HTR-8/SVneo (cell line): ENCODE results near the gene SUPT6H.

Experiments
- DNase-seq: peaks from one replicate; pipeline ENCODE4 v3.0.0; 2011; ENCODE audit warnings: low spot score, mixed read lengths; ENCODE audit not compliant: insufficient read length
- FAIRE-seq: peaks from 2 replicates; lab custom pipeline; 2011; peaks lifted over from hg19 to GRCh38; lab: Jason Lieb, UNC

SUPT6H gene

DNA sequence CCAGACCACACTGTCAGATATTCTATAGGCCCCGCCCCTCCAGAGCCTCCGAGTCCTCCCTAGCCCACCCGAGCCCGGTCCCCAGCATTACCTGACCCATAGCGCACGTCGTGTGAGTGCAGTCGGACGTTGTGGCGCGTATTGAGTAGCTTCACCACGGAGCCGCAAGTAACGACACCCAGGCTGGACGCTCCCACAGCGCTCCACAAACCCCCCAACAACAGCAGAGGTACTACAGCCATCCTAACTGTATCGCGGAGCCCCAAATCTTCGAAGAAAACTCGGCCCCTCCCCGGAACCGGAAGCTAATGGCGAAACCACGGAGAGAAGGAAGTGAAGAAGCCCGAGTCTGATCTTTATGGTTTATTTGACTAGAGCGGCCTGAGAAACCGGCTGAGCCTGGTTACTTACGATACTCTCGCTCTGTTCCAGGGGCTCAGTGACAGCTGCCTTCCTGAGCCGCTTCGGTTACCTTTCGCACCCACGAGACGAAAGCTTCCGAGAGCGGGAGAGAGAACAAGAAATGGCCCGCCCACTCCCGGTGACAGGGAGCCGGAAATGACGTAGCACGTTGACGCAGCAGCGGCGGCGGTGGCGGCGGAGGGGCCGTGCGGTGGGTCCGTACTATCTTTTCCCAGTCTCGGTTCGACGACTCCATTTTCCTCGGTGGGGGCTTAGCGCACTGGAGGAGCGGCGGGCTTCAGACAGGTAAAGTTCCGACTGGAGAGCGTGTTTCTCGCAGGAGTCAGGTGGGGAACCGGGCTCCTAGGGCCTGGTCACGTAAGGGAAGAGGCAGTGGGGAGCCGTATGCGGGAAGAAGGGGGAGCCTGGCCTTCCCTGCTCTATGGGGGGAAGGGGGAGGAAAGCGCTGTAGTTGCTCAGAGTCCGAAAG, at the start of gene SUPT6H, which contains the start of gene SDF2:
SUPT6H (plus strand) TSS at position 571 of the 892 bp plus-strand sequence. CDS start 11,197 bp downstream, outside the sequence.
SDF2 (minus strand) TSS at position 272 of the 892 bp plus-strand sequence; CDS start at position 242, 30 bp downstream.
- DNase-seq (peak; percentile 96), FAIRE-seq (peak; percentile 94)

DNA sequence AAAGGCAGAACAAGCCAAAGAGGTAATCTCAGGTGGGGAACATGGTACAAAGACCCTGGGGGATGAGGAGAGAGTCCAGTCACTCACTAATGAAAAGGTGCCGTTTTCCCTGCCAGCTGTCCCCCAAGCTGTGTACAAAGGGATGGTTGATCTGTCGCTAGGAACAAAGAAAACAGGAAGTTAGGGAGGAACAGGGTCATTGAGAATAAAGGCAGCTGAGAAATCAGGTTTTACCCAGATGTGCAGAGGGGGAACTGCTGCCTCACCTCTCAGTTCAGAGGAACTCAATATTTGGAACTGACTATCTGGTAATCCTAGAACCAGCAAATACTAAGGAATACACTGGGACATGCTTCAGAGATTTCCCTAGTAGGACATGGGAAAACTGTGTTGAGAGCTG, 49.5 kb upstream of the SUPT6H start:
- FAIRE-seq (no peak), DNase-seq (no peak)

DNA sequence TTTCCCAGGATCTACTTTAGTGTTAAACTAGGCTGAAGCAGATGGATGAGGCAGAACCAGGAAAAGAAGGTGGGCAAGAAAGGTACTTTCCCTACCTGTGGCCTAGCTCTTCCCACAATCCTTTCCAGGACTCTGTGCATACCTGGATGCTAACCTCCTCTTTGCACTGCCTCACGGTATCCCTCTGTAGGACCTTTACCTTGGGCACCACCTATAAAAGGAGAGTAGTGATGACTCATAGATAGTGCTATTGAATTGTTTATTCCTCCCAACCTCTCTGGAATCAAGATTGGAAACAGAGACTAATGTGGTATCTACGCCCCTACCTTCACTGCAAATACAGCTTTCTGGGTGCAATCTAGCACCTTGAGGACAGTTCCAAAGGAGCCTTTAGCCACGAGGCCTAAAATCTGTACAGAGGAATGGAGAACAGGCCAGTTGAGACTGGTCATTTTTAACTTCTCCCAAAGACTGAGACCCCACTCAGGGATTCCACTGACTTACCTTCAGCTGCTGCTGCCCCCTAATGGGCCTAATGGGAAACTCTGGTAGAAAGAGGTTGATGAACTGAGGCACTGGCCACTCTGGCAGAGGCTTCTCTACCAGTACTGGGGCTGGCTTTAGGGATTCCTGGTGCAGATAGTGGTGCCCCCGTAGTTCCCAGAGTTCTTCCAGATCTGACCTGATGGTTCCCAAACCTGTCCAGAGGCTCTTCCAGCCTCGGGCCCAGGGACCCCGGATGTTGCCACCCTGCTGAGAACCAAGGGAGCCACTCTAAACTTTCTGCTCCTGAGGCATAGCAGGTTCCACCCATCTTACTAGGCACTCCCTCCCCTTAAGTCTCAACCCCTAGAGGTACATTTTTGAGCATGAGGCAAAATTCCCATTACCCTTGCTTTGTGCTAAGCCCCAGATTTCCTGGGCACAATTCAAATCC, 48.8 kb upstream of the SUPT6H start:
- FAIRE-seq, result no peak
- DNase-seq, result peak; percentile 53

DNA sequence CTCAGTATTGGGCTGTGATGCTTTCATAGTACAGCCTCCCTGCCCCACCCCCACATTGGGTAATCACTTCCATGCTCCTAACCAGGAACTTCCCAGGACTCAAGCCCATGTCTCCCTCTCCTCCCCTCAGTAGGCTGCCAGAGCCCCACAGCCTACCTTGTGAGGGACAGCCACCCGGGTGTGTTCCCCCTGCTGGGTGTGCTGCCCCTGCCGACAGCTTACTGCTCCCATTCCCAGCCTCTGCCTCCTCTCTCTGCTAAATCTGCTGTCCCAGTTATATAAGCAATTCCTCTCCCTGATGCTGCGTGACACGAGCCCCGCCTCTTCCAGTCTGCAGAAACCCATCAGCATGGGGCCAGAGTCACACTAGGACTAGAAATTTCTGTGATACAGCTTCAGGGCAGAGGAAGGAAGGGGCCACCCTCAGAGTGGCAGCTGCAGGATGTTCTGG, 48.0 kb upstream of the SUPT6H start, which contains the start of gene RSKR:
RSKR (minus strand) TSS at position 255 of the 451 bp plus-strand sequence; CDS start at position 231, 24 bp downstream.
- DNase-seq (no peak), FAIRE-seq (no peak)

DNA sequence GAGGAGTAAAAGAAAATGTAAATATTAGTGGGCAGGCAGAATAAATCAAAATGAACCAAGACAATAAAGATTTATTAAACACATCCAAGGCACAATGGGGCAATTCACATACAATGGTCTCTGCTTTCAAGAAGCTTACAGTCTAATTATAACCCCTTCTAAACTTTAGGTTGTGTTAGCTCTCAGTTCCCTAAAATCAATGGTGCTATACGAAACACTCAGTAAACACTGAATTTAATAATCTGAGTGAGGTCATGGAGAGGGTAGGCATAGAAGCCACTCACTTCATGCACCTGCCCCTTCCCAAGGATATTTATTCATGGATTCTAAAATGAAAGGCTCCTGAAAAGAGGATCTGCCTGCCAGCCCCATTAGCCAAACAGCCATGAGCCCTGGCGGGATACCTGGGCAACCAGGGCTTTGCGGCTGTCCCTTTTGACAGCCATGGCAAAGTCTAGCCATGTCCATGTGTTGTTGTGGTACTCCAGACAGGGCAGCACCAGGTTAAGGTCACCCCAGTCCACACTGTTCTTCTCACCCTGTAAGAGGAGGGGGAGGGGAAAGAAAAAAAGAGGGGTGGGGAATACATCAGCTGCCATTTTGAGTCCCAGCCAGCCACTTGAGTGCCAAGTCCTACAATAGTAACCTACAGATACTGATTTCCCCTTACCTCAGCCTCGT, 46.6 kb upstream of the SUPT6H start:
- no peak for FAIRE-seq
- no peak for DNase-seq

DNA sequence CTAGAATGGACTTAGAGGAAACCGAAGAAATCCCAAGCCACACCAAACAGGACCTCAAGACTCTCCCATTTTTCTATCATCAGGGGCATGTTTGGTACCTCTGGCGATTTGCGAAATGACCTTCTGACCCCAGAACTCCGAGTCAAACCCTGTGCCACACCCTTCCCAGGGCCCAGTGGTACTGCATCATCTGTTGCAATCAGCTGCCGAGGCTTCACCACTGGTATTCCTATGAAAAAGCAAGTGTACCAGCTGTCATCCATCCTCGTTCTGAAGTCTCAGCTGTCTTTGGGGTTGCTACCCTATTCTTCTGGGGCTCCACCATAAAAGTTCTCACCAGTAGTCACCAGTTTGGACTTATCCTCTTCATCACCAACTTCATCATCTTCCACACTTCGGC, 45.7 kb upstream of the SUPT6H start:
- FAIRE-seq (no peak), DNase-seq (no peak)

DNA sequence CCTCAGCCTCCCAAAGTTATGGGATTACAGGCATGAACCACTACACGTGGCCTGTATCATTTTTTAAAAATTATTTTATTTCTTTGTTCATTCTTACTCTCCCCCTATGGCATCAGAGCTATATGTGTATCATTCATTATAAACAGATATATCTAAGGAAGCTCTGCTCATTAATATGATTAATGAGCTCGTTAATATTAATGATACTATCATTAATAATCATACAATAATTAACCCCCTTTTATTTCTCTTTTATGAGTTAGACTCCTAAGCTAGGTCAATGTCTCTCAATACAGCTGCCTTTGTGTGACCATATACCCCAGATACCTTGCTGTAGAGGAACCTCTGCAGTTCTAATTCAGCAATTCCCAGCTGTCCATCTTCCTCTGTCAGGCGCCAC, 43.5 kb upstream of the SUPT6H start:
- DNase-seq (no peak), FAIRE-seq (no peak)

DNA sequence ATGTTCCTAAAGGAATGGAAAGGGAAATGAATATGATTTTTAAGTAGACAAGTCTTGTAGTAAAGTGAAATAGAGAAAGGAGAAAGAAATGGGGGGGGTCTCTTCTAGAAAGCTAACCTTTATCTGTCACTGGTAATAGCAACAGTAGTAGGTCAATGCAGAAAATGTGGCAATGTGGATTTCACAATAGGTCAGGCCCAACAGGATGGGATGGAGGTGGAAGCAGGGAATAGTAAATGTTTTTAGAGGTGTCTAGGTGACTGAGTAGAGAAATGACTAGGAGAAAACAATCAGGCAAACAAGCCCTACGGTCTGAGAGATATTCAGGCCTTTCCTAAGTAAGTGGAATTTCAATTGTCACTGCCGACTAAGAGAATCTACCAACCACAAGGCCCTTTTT, 42.0 kb upstream of the SUPT6H start:
- no peak for FAIRE-seq
- no peak for DNase-seq

DNA sequence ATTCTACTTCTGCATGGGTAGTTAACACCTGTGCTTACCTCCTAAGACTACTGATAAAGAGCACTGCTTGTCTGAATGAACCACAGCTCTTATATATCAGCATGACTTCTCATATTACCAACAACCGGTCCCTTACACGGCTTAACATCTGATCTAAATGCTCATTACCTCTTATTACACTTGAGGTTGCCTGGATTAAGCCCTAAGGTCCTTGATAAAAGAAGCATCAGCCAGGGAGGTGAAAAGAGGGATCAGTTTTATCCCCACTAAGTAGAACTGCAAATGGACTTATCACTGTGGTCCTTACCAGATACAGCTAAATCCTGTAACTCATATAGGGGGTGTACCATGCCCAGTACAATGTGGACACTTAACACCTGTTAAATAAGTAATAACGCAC, 39.8 kb upstream of the SUPT6H start:
- no peak for DNase-seq
- no peak for FAIRE-seq

DNA sequence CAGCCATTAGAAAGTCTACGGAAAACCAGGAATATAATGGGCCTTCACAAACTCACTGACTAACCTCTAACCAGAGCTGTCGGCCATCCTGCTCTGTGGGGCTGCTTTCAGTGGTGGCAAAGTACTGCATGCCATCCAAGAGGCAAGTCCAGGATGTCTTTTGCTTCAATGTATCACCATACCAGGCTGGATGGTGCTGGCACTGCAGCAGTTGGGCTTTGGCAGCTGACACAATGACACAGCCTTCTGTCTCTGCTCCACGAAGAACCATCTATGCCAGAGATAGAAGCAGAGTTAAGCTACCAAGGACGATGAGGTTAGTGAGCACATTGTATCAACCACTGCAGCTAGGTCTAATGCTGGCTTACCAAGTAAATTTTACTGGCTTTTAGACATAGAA, 38.3 kb upstream of the SUPT6H start:
- DNase-seq, result no peak
- FAIRE-seq, result no peak

DNA sequence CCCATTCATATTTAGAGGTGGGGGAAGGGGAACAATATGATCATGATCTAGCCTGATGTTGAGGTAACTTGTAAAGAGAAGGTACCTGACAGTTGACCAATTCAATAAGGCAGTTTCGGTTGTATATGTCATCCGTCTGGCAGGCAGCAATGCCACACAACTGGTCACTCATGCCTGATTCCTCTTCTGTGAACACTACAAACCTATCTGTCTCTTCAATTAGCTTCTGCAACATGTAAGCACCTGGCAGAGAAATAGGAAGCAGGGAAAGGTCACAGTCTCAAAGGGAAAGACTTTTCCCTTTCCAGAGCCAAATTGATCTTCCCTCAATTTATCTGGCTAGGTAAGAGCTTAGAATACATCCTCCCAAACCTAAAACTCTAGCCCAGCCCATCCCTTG, 37.9 kb upstream of the SUPT6H start:
- DNase-seq, result no peak
- no peak for FAIRE-seq

DNA sequence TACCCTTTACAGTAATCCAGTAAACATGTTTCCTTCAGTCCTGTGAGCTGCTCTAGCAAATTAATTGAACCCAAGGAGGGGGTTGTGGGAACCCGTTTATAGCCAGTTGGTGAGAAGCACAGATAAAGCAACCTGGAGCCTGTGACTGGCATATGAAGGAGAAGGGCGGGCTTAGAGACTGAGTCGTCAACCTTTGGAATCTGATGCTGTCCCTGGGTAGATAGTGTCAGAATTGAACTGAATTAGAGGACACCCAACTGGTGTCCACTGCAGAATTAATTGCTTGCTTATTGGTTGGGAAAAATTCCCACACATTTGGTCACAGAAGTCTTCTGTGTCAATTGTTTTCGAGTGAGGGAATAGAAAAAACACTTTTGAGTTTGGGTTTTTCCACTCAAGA, 35.2 kb upstream of the SUPT6H start:
- DNase-seq, result no peak
- no peak for FAIRE-seq

DNA sequence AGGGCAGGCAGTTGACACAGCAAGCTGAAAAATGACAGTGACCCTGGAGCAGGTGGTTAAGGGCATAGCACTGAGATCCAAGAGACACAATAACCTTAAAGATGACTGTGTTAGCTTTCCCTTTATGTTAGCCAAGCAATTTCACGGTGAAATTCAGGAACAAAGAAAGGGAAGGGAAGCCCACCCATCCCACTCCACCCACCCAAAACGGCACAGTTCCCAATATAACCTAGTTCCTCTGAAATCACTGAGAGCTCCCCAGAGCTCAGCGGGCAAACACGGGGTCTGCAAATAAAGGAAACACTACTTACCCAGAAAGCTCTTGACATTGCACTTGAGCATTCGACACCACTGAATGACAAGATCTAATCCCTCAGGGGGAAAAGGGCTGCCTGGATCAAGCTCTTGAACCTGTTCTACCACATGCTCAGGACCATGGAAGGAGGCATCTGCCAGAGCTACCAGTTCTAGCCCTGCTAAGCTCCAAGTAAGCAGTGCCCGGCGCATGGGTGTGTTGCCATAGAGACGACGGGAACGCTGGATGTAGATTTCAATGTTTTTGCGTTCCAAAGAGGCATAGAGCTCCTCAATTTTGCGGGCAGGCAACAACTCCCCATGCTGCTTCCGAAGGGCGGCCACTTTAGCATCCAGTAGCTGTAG, 27.7 kb upstream of the SUPT6H start:
- FAIRE-seq, result no peak
- no peak for DNase-seq

DNA sequence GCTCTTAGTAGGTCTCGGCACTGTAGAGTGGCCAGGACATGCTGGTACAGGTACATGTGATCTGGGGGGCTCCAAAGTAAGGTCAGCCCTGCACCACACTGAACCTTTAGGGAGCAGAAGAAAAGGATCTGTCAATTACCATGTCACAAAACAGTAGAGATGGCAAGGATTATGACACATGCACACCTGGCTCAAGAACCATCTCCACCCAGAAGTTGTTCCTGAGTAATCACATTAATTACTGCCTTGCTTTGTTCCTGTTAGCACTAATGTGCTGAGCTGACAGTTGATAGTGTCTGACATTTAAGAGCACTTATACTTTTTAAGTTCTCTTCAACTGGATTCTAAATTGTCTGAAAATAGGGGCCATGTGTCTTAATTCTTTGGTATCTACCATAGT, 26.5 kb upstream of the SUPT6H start:
- DNase-seq, result no peak
- peak; percentile 48 for FAIRE-seq

DNA sequence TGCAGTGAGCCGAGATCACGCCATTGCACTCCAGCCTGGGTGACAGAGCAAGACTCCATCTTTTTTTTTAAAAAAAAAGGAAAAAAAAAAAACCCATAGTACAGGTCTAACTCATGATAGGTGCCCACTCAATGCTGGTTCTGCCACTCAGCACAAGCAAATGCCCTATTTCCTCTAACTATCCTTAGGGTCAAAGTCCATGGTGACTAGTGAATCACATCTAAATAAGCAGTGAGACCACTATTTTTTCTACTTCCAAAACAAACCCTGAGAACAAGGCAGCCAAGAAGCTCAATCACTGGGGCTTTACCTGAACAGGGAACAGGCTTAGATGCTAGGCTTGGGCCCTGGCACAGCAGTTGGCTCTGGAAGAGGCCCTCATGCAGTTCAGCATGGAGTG, 20.4 kb upstream of the SUPT6H start:
- no peak for DNase-seq
- no peak for FAIRE-seq

DNA sequence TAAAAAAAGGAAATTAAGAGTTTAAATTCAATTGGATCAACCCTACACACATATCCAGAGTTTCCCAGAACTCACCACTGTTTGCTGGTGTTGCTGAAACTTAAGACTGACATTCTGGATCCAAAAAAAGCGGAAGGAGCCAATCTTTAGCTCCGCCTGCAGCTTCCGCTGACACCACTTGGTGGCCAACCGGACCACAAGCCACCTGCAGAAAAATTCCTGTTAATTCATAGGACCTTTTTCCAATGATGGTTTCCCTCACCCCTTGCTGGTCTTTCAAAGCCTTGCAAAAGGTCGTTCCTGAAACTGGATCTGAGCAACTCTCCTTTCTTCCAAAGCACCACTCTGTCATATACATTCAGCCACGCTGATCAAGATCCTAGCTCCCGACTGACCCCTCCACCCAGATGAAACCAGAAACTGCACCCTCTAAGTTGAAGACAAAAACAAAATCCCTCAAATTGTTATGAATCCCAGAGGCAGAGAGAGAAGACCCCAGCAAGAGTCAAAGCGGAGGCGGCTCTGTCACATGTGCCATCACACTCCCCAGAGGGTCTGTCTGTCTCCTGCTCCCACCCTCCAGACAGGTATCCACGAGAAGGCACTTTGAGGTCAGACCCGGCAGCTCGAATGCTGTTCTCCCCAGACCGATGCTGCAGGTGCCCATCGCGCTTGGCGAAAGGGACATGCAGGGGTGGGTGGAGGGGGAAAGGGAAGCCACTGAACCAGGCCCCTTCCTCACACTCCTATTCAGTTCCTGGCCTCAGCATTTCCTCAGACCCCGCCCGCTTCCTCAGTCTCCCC, 17.8 kb upstream of the SUPT6H start:
- DNase-seq (peak; percentile 72), FAIRE-seq (no peak)

DNA sequence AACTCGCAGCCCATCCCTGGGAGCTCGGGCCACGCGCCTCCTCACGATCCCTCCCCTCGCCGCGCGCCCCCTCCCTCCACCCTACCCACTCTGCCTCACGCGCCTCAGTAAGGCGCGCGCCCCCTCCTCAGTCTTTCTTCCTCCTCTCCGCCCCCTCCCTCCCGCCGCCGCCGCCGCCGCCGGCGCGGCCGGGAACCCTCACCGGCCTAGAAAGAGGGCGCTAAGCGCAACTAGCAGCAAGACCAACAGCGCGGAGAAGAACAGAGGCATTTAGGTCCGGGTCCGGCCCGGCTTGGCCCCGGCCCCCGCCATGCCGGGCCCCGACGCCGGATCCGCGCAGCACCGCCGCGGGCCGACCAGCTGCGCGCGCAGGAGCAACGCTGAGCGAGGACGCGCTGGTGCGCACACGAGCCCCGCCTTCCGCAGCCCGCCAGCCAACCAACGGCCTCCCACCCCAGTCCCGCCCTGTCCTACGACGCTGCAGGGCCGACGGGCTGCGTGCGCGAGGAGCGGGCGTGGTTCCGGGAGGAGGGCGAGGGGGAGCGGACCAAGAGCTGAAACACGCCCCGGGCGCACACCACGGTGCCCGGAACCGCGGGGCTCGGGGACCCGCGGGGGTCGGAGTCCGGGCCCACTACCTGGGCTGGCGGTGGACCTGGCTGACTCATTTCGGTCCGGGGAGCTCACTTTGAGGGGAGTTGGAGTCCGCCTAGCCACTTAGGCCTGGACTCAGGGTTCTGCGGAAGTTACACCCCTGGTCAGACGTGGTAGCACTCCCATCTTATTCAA, 17.0 kb upstream of the SUPT6H start, which contains the start of gene BLTP2:
BLTP2 (minus strand) TSS at position 372 of the 789 bp plus-strand sequence; CDS start at position 270, 102 bp downstream.
- FAIRE-seq (peak; percentile 98), DNase-seq (peak; percentile 99)

DNA sequence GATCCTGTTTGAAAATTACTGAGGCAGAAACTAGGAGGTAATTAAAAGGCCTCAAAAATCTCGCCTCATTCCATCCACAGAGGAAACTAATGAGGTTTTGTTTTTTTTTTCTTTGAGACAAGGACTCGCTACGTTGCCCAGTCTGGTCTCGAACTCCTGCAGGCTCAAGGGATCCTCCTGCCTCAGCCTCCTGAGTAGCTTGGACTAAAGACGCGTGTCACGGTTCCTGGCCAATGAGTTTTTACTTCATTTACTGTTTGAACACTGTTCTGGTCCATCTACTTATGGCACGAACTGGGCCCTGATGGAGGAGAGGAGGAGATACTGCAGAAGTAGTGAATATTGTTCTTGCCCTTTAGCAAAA, 16.4 kb upstream of the SUPT6H start:
- DNase-seq (no peak), FAIRE-seq (no peak)
